K562 (cell line): ENCODE measurements around the gene PARPBP. TPM values are rescaled to one million over a fixed set of nuclear protein-coding genes. Genes with fewer than 3 reads are reported as not detected.
A peak's percentile ranks its signal among the peaks of the same experiment; 100 is the strongest.

ENCODE experiments used
- CHD4 ChIP-seq: fragments of 200-600 bp; sonication (generic); IDR thresholded peaks from 3 replicates; pipeline ENCODE4 v1.6.1; 2012; ENCODE audit warnings: low read depth, mild to moderate bottlenecking, mixed read lengths, low read length, inconsistent platforms; ENCODE audit not compliant: insufficient read depth, insufficient replicate concordance, poor library complexity, severe bottlenecking
- GATAD2A ChIP-seq: fragments of 450-650 bp; IDR thresholded peaks from 2 replicates; pipeline ENCODE4 v1.6.1; 2017
- MCM2 ChIP-seq: fragments of 450-650 bp; IDR thresholded peaks from 2 replicates; pipeline ENCODE4 v1.6.1; 2017; ENCODE audit warnings: low read depth, mild to moderate bottlenecking
- MIER1 ChIP-seq: fragments of 450-650 bp; IDR thresholded peaks from 2 replicates; pipeline ENCODE4 v1.6.1; 2016; ENCODE audit warnings: antibody characterized with exemption, mild to moderate bottlenecking, low read depth
- MTA2 ChIP-seq: fragments of 450-650 bp; IDR thresholded peaks from 2 replicates; pipeline ENCODE4 v1.6.1; 2016; ENCODE audit warnings: low read depth
- MTA3 ChIP-seq: fragments of 450-650 bp; formaldehyde crosslinking; IDR thresholded peaks from 2 replicates; pipeline ENCODE4 v1.6.1; 2017; ENCODE audit warnings: mild to moderate bottlenecking, borderline replicate concordance
- NR2F6 ChIP-seq: fragments of 450-650 bp; formaldehyde crosslinking; IDR thresholded peaks from 2 replicates; pipeline ENCODE4 v1.4.0; 2020; ENCODE audit warnings: mild to moderate bottlenecking
- PML ChIP-seq: IDR thresholded peaks from 2 replicates; pipeline ENCODE4 v1.6.1; 2012; ENCODE audit warnings: low read length, inconsistent platforms
- POLR2H ChIP-seq: IDR thresholded peaks from 2 replicates; pipeline ENCODE4 v1.6.1; 2016; ENCODE audit warnings: missing genetic modification characterization, low read depth, mild to moderate bottlenecking, control low read depth, missing compliant biosample characterization, moderate library complexity
- RAD21 ChIP-seq, 2 experiments: fragments of 250-450 bp in 1 of 2; fragments of 450-650 bp in 1 of 2; sonication (Bioruptor Pico) in 1 of 2; formaldehyde crosslinking in 1 of 2; IDR thresholded peaks in 1 of 2; conservative IDR thresholded peaks in 1 of 2; 2 replicates each; pipeline versions ENCODE4 v1.4.0 to v1.8.0; 2020 to 2022; ENCODE audit warnings: mild to moderate bottlenecking in 2 of 2, moderate library complexity in 1 of 2
- SMC3 ChIP-seq: conservative IDR thresholded peaks from 2 replicates; pipeline ENCODE4 v1.6.1; 2011; ENCODE audit warnings: low read depth, low read length, improper control_type of control experiment; ENCODE audit not compliant: insufficient read depth
- ZNF165 ChIP-seq: fragments of 250-450 bp; sonication (Bioruptor Pico); IDR thresholded peaks from 2 replicates; pipeline ENCODE4 v1.4.0; 2020; ENCODE audit warnings: borderline replicate concordance
- ZNF655 ChIP-seq: fragments of 250-450 bp; sonication (Bioruptor Pico); IDR thresholded peaks from 2 replicates; pipeline ENCODE4 v1.5.0; 2021
- ZNF766 ChIP-seq: fragments of 200-800 bp; sonication (Bioruptor generic); conservative IDR thresholded peaks from 2 replicates; pipeline ENCODE4 v1.6.1; 2016; ENCODE audit warnings: missing genetic modification characterization, missing compliant biosample characterization
- polyA plus RNA-seq, 8 experiments: library from polyadenylated mRNA; depleted of rRNA in 4 of 8; stranded (reverse) in 5 of 8; unstranded in 3 of 8; fragments of >200 nt; fragmentation: Nextera tagmentation in 2 of 8; fragmentation: Illumina TruSeq in 1 of 8; extraction: Ambion mirVana in 2 of 8; extraction: Trizol in 1 of 8; gene quantifications; 2 replicates each; pipeline versions ENCODE4 v1.2.1 to v1.2.3, GENCODE V29; 2011 to 2014; ENCODE audit warnings: inconsistent platforms in 1 of 8, missing spikeins in 1 of 8
- total RNA-seq, 7 experiments: library from RNA; depleted of rRNA in 6 of 7; stranded (reverse); fragments of >200 nt in 6 of 7; fragmentation: Illumina TruSeq in 2 of 7; extraction: Trizol in 2 of 7; gene quantifications; 2 replicates each; pipeline versions ENCODE4 v1.2.1 to v1.2.3, GENCODE V29; 2011 to 2021; ENCODE audit warnings: low replicate concordance in 1 of 7
- TF ChIP-seq, protein P1 (sequence below): fragments of 250-450 bp; sonication (Bioruptor Pico); IDR thresholded peaks from 2 replicates; pipeline ENCODE4 v1.5.1; 2021; ENCODE audit warnings: mild to moderate bottlenecking
- TF ChIP-seq, protein P2 (sequence below): fragments of 450-650 bp; IDR thresholded peaks from 2 replicates; pipeline ENCODE4 v1.6.1; 2016; ENCODE audit warnings: mild to moderate bottlenecking
- TF ChIP-seq, protein P3 (sequence below), 3 experiments: IDR thresholded peaks in 2 of 3; conservative IDR thresholded peaks in 1 of 3; 2 replicates each; pipeline ENCODE4 v1.5.1; 2011 to 2012; ENCODE audit warnings: low read length in 3 of 3, mild to moderate bottlenecking in 3 of 3, control low read depth in 2 of 3, improper control_type of control experiment in 1 of 3, inconsistent platforms in 1 of 3, low read depth in 1 of 3, mixed read lengths in 1 of 3, moderate library complexity in 1 of 3; ENCODE audit not compliant: insufficient read depth in 2 of 3

PARPBP gene
- total and polyA plus RNA-seq, 9 of the 15 experiments (the other 6 are each of a cell fraction or from before 2014, with no cell fraction given) = 26.1 to 62.5 (median 49.0) TPM

GRCh38 chr12:102095677-102096263, 24.2 kb upstream of the PARPBP start (continued):
- TF ChIP-seq, protein P1, sequence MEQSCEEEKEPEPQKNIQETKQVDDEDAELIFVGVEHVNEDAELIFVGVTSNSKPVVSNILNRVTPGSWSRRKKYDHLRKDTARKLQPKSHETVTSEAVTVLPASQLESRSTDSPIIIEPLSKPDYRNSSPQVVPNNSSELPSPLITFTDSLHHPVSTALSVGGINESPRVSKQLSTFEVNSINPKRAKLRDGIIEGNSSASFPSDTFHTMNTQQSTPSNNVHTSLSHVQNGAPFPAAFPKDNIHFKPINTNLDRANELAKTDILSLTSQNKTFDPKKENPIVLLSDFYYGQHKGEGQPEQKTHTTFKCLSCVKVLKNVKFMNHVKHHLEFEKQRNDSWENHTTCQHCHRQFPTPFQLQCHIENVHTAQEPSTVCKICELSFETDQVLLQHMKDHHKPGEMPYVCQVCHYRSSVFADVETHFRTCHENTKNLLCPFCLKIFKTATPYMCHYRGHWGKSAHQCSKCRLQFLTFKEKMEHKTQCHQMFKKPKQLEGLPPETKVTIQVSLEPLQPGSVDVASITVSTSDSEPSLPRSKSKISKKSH = no peak
- TF ChIP-seq POLR2H = no peak
- no peak for TF ChIP-seq MCM2
- TF ChIP-seq ZNF655 (CRISPR knock-in tag) = no peak
- TF ChIP-seq PML = no peak
- no peak for TF ChIP-seq ZNF165 (CRISPR knock-in tag)
- TF ChIP-seq ZNF766 (CRISPR knock-in tag) = no peak
- TF ChIP-seq SMC3 = peak; percentile 42; the same call in 1 of the 2 replicates
- TF ChIP-seq MTA2 = no peak
- TF ChIP-seq RAD21 (CRISPR knock-in tag; conservative IDR thresholded peaks at IDR 0.05 in 1 of 2, IDR thresholded peaks at IDR 0.05 in 1 of 2) = peak; percentile 67 to 83
- TF ChIP-seq CHD4 = no peak
- TF ChIP-seq MTA3 = no peak
- TF ChIP-seq NR2F6 (CRISPR knock-in tag) = no peak
- TF ChIP-seq GATAD2A = no peak
- TF ChIP-seq, protein P2, sequence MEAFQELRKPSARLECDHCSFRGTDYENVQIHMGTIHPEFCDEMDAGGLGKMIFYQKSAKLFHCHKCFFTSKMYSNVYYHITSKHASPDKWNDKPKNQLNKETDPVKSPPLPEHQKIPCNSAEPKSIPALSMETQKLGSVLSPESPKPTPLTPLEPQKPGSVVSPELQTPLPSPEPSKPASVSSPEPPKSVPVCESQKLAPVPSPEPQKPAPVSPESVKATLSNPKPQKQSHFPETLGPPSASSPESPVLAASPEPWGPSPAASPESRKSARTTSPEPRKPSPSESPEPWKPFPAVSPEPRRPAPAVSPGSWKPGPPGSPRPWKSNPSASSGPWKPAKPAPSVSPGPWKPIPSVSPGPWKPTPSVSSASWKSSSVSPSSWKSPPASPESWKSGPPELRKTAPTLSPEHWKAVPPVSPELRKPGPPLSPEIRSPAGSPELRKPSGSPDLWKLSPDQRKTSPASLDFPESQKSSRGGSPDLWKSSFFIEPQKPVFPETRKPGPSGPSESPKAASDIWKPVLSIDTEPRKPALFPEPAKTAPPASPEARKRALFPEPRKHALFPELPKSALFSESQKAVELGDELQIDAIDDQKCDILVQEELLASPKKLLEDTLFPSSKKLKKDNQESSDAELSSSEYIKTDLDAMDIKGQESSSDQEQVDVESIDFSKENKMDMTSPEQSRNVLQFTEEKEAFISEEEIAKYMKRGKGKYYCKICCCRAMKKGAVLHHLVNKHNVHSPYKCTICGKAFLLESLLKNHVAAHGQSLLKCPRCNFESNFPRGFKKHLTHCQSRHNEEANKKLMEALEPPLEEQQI = no peak
- TF ChIP-seq MIER1 = no peak
- TF ChIP-seq, protein P3, sequence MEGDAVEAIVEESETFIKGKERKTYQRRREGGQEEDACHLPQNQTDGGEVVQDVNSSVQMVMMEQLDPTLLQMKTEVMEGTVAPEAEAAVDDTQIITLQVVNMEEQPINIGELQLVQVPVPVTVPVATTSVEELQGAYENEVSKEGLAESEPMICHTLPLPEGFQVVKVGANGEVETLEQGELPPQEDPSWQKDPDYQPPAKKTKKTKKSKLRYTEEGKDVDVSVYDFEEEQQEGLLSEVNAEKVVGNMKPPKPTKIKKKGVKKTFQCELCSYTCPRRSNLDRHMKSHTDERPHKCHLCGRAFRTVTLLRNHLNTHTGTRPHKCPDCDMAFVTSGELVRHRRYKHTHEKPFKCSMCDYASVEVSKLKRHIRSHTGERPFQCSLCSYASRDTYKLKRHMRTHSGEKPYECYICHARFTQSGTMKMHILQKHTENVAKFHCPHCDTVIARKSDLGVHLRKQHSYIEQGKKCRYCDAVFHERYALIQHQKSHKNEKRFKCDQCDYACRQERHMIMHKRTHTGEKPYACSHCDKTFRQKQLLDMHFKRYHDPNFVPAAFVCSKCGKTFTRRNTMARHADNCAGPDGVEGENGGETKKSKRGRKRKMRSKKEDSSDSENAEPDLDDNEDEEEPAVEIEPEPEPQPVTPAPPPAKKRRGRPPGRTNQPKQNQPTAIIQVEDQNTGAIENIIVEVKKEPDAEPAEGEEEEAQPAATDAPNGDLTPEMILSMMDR (IDR thresholded peaks at IDR 0.05 in 2 of 3, conservative IDR thresholded peaks at IDR 0.05 in 1 of 3; ENCODE audit: insufficient read depth in 2 of 3, low read depth in 1 of 3, low read length in 3 of 3) = peak; percentile 21 to 62 (median 33); a peak in 4 of 6 replicates
